GM12875 (cell line): Measurements from ENCODE around the gene MVB12B.

Source experiments
- H3K4me3 ChIP-seq: one replicate; pipeline ENCODE4 v1.5.1; 2011; ENCODE audit warnings: low read depth, low read length, control low read depth
- TF ChIP-seq, protein P1 (sequence below): IDR thresholded peaks from 2 replicates; pipeline ENCODE4 v1.5.1; 2011; ENCODE audit warnings: low read depth, mild to moderate bottlenecking, control low read depth, inconsistent platforms, low read length, moderate library complexity, borderline replicate concordance; ENCODE audit not compliant: insufficient read depth

The MVB12B gene

DNA sequence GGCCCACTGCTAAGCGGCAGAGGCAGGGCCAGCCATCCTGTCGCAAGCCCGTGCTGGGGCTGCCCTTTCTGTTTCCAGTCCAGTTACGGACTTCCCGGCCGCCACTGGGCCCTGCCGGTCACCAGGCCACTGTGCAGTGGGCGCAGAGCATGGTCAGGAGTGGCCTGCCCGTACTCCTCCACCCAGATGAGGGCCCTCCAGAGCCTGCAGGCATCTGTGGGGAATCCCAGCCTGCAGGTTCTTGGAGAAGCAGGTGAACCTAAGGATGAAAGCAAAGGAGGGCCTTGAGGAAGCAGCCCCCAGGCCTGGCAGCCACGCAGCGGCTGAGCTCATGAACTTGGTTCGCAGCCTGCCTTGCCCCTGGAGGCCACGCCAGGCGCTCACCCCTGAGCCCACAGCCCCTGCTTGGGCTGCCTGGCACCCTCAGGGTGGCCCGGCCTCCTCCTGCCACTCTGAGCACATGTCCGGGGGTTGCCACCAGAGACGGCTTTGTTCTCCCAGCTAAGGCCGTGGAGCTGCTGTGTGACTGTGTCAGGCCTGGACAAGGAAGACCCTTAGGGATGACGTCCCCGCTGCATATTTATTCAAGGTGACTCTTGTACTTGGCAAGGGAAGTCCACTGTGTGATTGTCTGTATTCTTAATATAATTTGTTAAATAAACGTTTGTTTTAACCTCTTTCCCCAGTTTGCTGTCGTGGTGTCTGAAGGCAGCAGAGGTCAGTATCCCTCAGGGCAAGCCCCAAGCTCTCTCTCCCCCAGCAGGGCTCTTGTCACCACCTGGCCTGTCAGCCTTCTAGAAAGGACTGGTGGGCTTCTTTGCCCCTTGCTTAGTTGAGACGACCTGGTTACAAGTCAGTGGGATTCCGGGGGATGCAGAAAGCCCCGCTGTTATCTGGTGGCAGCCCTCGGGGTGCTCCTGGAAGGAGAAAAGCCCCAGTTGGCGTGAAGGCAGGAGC is 180.0 kb downstream of the MVB12B start:
- H3K4me3 ChIP-seq, result no peak overlapping the region
- TF ChIP-seq, protein P1, sequence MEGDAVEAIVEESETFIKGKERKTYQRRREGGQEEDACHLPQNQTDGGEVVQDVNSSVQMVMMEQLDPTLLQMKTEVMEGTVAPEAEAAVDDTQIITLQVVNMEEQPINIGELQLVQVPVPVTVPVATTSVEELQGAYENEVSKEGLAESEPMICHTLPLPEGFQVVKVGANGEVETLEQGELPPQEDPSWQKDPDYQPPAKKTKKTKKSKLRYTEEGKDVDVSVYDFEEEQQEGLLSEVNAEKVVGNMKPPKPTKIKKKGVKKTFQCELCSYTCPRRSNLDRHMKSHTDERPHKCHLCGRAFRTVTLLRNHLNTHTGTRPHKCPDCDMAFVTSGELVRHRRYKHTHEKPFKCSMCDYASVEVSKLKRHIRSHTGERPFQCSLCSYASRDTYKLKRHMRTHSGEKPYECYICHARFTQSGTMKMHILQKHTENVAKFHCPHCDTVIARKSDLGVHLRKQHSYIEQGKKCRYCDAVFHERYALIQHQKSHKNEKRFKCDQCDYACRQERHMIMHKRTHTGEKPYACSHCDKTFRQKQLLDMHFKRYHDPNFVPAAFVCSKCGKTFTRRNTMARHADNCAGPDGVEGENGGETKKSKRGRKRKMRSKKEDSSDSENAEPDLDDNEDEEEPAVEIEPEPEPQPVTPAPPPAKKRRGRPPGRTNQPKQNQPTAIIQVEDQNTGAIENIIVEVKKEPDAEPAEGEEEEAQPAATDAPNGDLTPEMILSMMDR, result no peak

DNA sequence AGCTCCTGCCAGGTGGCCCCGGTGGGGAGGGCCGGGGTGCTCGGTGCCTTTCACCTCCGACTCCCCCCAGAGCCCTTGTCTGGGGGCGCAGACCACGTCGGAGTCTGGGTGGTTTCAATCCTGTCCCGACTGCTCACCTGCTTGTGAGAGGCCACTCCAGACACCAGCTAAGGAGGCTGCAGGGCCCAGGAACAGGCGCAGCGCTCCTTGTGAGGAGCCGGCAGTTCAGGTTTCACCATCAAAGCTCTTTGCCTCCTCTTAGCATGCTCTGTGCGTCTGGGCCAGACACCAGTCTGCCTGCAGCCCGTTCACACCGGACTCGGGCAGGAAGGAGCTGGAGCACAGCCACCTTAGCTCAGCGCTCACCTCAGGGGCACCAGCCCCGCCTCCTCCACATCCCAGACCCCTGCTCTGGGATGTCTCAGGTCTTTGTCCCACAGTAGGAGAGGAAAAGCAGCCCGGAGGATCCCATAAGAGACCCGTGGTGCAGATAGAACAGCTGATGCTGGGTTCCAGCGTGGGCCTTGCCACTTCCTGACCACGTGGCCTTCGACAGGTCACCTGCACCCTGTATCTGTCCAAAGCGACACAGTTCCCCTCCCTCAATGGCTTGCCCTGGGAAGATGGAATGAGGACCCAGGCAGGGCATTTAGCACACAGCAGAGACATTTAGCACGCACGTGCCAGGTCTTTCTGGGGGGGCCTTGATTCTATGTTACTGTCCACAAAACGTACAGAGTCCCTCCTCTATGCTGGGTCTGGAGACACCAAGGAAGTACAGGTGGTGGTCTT is 180.9 kb downstream of the MVB12B start:
- TF ChIP-seq, protein P1, result no peak
- H3K4me3 ChIP-seq, result no peak overlapping the region

DNA sequence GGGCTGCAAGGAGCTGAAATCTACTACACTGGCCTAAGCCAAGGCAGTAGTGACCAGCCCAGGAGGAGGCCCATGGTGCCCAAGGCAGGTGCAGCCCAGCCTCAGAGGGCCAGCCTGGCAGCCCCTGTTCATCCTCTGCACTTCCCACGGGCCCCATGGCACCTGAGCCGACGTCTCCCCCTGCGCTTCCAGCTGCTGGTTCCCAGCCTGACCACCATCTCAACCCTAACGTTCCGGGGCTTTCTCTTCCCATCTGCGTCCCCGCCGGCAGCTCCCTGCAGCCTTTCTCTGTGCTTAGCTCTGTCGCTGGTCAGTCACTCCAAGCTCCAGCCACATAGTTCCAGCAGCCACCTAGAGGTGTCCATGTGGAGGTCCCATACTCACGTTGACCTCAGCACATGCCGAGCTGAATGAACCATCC is 181.6 kb downstream of the MVB12B start:
- TF ChIP-seq, protein P1, result no peak
- H3K4me3 ChIP-seq, result no peak overlapping the region

DNA sequence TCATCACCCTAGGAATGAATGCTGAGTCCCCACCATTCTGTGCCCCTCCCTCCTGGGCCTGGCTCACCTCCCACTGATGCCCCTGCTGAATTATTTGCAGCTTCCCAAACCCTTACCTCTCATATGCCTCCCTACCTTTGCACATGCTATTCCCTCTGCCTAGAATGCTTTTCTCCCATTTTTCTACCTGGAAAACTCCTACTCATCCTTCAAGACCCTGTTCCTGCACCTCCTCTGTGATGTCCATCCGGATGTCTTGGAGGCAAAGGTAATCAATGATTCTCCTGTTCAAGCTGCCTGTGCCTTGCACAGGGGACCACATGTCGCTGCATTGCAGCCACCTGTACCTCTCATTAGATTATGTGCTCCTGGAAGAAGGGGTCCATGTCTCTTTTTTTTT is 182.3 kb downstream of the MVB12B start:
- TF ChIP-seq, protein P1, result no peak
- no peak overlapping the region for H3K4me3 ChIP-seq

DNA sequence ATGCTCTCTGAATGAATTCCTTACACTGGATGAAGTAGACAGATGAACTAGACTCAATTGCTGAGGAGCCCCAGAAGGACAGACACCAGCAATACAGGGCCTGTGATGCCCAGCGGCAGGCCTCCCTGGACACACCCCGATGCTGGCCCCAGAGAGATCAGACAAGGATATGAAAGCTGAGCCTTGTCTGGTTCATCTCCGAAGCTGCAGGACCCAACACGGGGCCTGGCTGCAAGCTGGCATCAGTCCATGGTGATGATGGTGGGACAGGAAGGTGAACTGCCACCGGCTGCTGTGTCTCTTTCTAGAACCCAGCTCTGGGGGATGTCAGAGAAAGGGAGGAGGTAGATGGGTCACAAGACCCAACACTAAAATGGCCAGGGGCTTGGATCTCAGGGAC is 183.1 kb downstream of the MVB12B start:
- H3K4me3 ChIP-seq, result no peak overlapping the region
- TF ChIP-seq, protein P1, result no peak

DNA sequence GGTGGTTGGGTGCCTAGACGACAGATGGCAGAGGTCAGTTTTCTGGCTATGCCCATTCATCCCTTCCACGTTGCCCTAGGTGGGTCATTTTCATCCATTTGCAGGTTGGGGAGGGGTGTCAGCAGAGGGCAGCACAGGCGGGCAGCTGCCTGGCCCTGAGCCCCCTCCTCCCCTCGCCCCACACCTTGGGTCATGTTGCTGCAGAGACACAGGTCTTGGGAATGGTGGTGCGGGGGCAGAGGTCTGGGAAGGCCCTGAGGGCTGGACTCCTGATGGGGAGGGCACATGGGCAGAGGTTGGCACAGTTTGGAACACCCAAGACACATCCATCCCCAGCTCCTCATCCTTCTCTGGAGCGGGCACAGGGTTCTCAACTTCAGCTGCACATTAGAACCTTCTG is 183.9 kb downstream of the MVB12B start:
- TF ChIP-seq, protein P1, result no peak
- no peak overlapping the region for H3K4me3 ChIP-seq
